Measurements from ENCODE around the gene FNDC10. TPM values are rescaled to one million over a fixed set of nuclear protein-coding genes. Genes with fewer than 3 reads are reported as not detected.

The FNDC10 gene
- total RNA-seq, 1 donor from 2014 or later = 7.4 TPM

- H3K27me3 ChIP-seq = peaks cover 10% of the 10 kb centered on the region
- intact Hi-C loops (cut with DNase I) = no loop called here
- peaks cover 7% of the 10 kb centered on the region for H3K36me3 ChIP-seq
- ATAC-seq = no peak
- no peak for DNase-seq
- peaks cover 2% of the 10 kb centered on the region for H3K4me1 ChIP-seq
- H3K27ac ChIP-seq = peak overlapping the region; percentile 26
- peak overlapping the region; percentile 25 for H3K4me3 ChIP-seq
- no peak for TF ChIP-seq CTCF (IDR thresholded peaks at IDR 0.05)
- no peaks in the 10 kb centered on the region for H3K9me3 ChIP-seq
Observed at GRCh38 chr1:1628754-1629429, 29.0 kb upstream of the FNDC10 start.

- intact Hi-C loops (cut with DNase I) = no loop called here
- Histone ChIP-seq H3K27me3 (peaks cover 10% of the 10 kb centered on the region), H3K4me1 (peaks cover 2% of the 10 kb centered on the region), H3K4me3 (no peak overlapping the region), H3K36me3 (peaks cover 7% of the 10 kb centered on the region), H3K9me3 (no peaks in the 10 kb centered on the region), H3K27ac (no peak overlapping the region)
- no peak for TF ChIP-seq CTCF (IDR thresholded peaks at IDR 0.05)
- DNase-seq = peak; percentile 66
- no peak for ATAC-seq
Observed at GRCh38 chr1:1627829-1628753, 28.2 kb upstream of the FNDC10 start.

- Histone ChIP-seq H3K27me3 (peaks cover 10% of the 10 kb centered on the region), H3K4me3 (no peak overlapping the region), H3K9me3 (no peaks in the 10 kb centered on the region), H3K4me1 (peaks cover 2% of the 10 kb centered on the region), H3K36me3 (peaks cover 7% of the 10 kb centered on the region), H3K27ac (no peak overlapping the region)
- intact Hi-C loops (cut with DNase I) = no loop called here
- ATAC-seq (no peak), DNase-seq (no peak)
- TF ChIP-seq CTCF (IDR thresholded peaks at IDR 0.05) = no peak
Observed at GRCh38 chr1:1627261-1627828, 27.4 kb upstream of the FNDC10 start.

DNA sequence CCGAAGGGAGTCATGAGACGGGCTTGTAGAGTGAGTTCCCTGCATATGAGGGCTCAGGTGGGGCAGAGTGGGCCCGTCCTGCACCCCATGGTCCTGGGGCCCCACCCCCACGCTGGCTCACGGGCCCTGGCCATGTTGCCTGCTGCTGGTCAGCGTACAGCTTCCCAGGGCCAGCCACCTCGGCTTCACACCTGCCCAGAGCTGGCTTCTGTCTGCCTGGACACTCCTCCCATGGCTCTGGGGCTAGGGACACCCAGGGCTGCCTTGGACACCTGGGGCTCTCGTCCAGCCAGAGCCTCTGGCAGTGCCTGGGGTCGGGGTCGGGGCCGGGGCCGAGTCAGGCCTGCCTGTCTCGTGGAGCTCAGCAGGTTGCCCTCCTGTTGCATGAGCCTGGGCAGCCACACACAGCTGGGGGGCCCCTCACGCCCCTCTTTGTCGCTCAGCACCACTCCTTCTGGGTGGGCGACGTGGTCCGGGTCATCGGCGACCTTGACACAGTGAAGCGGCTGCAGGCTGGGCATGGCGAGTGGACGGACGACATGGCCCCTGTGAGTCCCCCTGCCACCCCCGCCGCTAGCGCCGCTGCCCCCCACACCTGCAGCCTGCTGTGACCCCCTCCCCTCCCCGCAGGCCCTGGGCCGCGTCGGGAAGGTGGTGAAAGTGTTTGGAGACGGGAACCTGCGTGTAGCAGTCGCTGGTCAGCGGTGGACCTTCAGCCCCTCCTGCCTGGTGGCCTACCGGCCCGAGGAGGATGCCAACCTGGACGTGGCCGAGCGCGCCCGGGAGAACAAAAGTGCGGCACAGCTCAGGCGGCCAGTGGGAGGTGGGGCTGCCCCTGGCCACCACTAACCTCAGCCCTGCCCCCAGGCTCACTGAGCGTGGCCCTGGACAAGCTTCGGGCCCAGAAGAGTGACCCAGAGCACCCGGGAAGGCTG lies 26.5 kb upstream of the FNDC10 start:
- ATAC-seq (no peak), DNase-seq (peak; percentile 63)
- Histone ChIP-seq H3K4me3 (no peak overlapping the region), H3K4me1 (no peaks in the 10 kb centered on the region), H3K27me3 (peaks cover 7% of the 10 kb centered on the region), H3K36me3 (peaks cover 7% of the 10 kb centered on the region), H3K27ac (no peak overlapping the region), H3K9me3 (no peaks in the 10 kb centered on the region)
- TF ChIP-seq CTCF (IDR thresholded peaks at IDR 0.05) = no peak
- intact Hi-C loops (cut with DNase I) = no loop called here

- no peaks in the 10 kb centered on the region for H3K9me3 ChIP-seq
- no peak overlapping the region for H3K4me3 ChIP-seq
- no peaks in the 10 kb centered on the region for H3K4me1 ChIP-seq
- TF ChIP-seq CTCF (IDR thresholded peaks at IDR 0.05) = no peak
- H3K36me3 ChIP-seq = peaks cover 7% of the 10 kb centered on the region
- DNase-seq (no peak), ATAC-seq (no peak)
- intact Hi-C loops (cut with DNase I) = no loop called here
- H3K27me3 ChIP-seq = peaks cover 3% of the 10 kb centered on the region
- no peak overlapping the region for H3K27ac ChIP-seq
Observed at GRCh38 chr1:1625824-1626206, 25.9 kb upstream of the FNDC10 start.
